HEK293 (cell line): ENCODE data around the gene GLT6D1.

Source experiments
- CTCF ChIA-PET: fragments of 350-600 bp; formaldehyde crosslinking; extraction: SDS; loops from one replicate; lab custom pipeline; 2021; ENCODE audit warnings: antibody characterized with exemption; lab: Yijun Ruan, JAX
- POLR2A ChIA-PET: fragments of 300-600 bp; formaldehyde crosslinking; extraction: SDS; loops from one replicate; lab custom pipeline; 2020; ENCODE audit warnings: antibody characterized with exemption, inconsistent platforms; lab: Yijun Ruan, JAX
- H3K27ac ChIP-seq: fragments of 200-500 bp; sonication (Bioruptor generic); 2 replicates; pipeline ENCODE4 v1.5.1; 2014; ENCODE audit warnings: low read depth, low read length, control low read depth, inconsistent platforms; ENCODE audit errors: extremely low read depth
- H3K36me3 ChIP-seq, 2 experiments: fragments of 200-500 bp in 1 of 2; sonication (Bioruptor generic) in 1 of 2; 1 replicate in 1 of 2; 2 replicates in 1 of 2; pipeline ENCODE4 v1.5.1; 2014 to 2017; ENCODE audit warnings: inconsistent platforms in 2 of 2, low read length in 2 of 2; ENCODE audit not compliant: control insufficient read depth in 2 of 2, insufficient read depth in 1 of 2
- H3K4me1 ChIP-seq: fragments of 200-500 bp; sonication (Bioruptor generic); 2 replicates; pipeline ENCODE4 v1.5.1; 2014; ENCODE audit warnings: mild to moderate bottlenecking, low read length, inconsistent platforms; ENCODE audit not compliant: control insufficient read depth, insufficient read depth
- H3K4me3 ChIP-seq: 2 replicates; pipeline ENCODE4 v1.5.1; 2011; ENCODE audit warnings: low read depth, mild to moderate bottlenecking, control low read depth, low read length, moderate library complexity
- H3K9me3 ChIP-seq: fragments of 200-500 bp; sonication (Bioruptor generic); 2 replicates; pipeline ENCODE4 v1.5.1; 2014; ENCODE audit warnings: low read depth, low read length, inconsistent platforms; ENCODE audit not compliant: control insufficient read depth, insufficient read depth
- ATF2 ChIP-seq: fragments of 450-650 bp; formaldehyde crosslinking; IDR thresholded peaks from 2 replicates; pipeline ENCODE4 v1.5.1; 2016; ENCODE audit warnings: missing biosample characterization, missing genetic modification characterization, low read depth
- FEZF1 ChIP-seq: fragments of 450-650 bp; formaldehyde crosslinking; IDR thresholded peaks from 2 replicates; pipeline ENCODE4 v1.5.1; 2016; ENCODE audit warnings: missing biosample characterization, missing genetic modification characterization
- KLF8 ChIP-seq: fragments of 450-650 bp; formaldehyde crosslinking; IDR thresholded peaks from 2 replicates; pipeline ENCODE4 v1.5.1; 2016; ENCODE audit warnings: missing biosample characterization, missing genetic modification characterization
- REPIN1 ChIP-seq: fragments of 450-650 bp; formaldehyde crosslinking; IDR thresholded peaks from 2 replicates; pipeline ENCODE4 v1.5.1; 2017; ENCODE audit warnings: missing biosample characterization, missing genetic modification characterization, low read depth
- ZFP37 ChIP-seq: fragments of 450-650 bp; formaldehyde crosslinking; IDR thresholded peaks from 2 replicates; pipeline ENCODE4 v1.5.1; 2016; ENCODE audit warnings: missing biosample characterization, missing genetic modification characterization
- ZNF114 ChIP-seq: fragments of 450-650 bp; formaldehyde crosslinking; IDR thresholded peaks from 2 replicates; pipeline ENCODE4 v1.5.0; 2017; ENCODE audit warnings: missing biosample characterization, missing genetic modification characterization
- ZNF2 ChIP-seq: fragments of 450-650 bp; formaldehyde crosslinking; IDR thresholded peaks from 2 replicates; pipeline ENCODE4 v1.5.1; 2016; ENCODE audit warnings: missing biosample characterization, missing genetic modification characterization
- ZNF23 ChIP-seq: fragments of 450-650 bp; formaldehyde crosslinking; IDR thresholded peaks from 2 replicates; pipeline ENCODE4 v1.5.1; 2016; ENCODE audit warnings: missing biosample characterization, missing genetic modification characterization, borderline replicate concordance
- ZNF37A ChIP-seq: fragments of 450-650 bp; IDR thresholded peaks from 2 replicates; pipeline ENCODE4 v1.5.1; 2018; ENCODE audit warnings: missing biosample characterization, missing genetic modification characterization
- ZNF398 ChIP-seq: fragments of 450-650 bp; formaldehyde crosslinking; IDR thresholded peaks from 2 replicates; pipeline ENCODE4 v1.5.1; 2017; ENCODE audit warnings: missing biosample characterization, missing genetic modification characterization
- ZNF433 ChIP-seq: fragments of 450-650 bp; formaldehyde crosslinking; IDR thresholded peaks from 2 replicates; pipeline ENCODE4 v1.5.1; 2016; ENCODE audit warnings: missing biosample characterization, missing genetic modification characterization, low read depth
- ZNF518A ChIP-seq: fragments of 450-650 bp; formaldehyde crosslinking; conservative IDR thresholded peaks from 2 replicates; pipeline ENCODE4 v1.5.1; 2016; ENCODE audit warnings: low read depth, missing biosample characterization, missing genetic modification characterization
- ZNF529 ChIP-seq: fragments of 450-650 bp; formaldehyde crosslinking; IDR thresholded peaks from 2 replicates; pipeline ENCODE4 v1.5.1; 2017; ENCODE audit warnings: missing genetic modification characterization, missing biosample characterization; ENCODE audit not compliant: insufficient replicate concordance
- ZNF623 ChIP-seq: fragments of 450-650 bp; formaldehyde crosslinking; IDR thresholded peaks from 2 replicates; pipeline ENCODE4 v1.5.1; 2016; ENCODE audit warnings: missing biosample characterization, missing genetic modification characterization
- ZNF670 ChIP-seq: fragments of 450-650 bp; formaldehyde crosslinking; IDR thresholded peaks from 2 replicates; pipeline ENCODE4 v1.5.1; 2016; ENCODE audit warnings: missing biosample characterization, missing genetic modification characterization, low read depth
- ZNF776 ChIP-seq: fragments of 450-650 bp; formaldehyde crosslinking; IDR thresholded peaks from 2 replicates; pipeline ENCODE4 v1.5.0; 2017; ENCODE audit warnings: missing biosample characterization, missing genetic modification characterization, borderline replicate concordance
- ZSCAN16 ChIP-seq: fragments of 450-650 bp; formaldehyde crosslinking; IDR thresholded peaks from 2 replicates; pipeline ENCODE4 v1.5.1; 2016; ENCODE audit warnings: missing biosample characterization, missing genetic modification characterization
- ZSCAN4 ChIP-seq: fragments of 450-650 bp; formaldehyde crosslinking; IDR thresholded peaks from 2 replicates; pipeline ENCODE4 v1.5.1; 2017; ENCODE audit warnings: missing biosample characterization, missing genetic modification characterization
- ZSCAN5A ChIP-seq: fragments of 450-650 bp; formaldehyde crosslinking; IDR thresholded peaks from 2 replicates; pipeline ENCODE4 v1.5.1; 2016; ENCODE audit warnings: missing biosample characterization, missing genetic modification characterization

Gene GLT6D1

GRCh38 chr9:135678236-135679017 lies 39.1 kb upstream of the GLT6D1 start:
- Histone ChIP-seq H3K4me3 (no peak overlapping the region), H3K36me3 (no peaks in the 10 kb centered on the region), H3K27ac (no peak overlapping the region), H3K9me3 (no peaks in the 10 kb centered on the region), H3K4me1 (no peaks in the 10 kb centered on the region)
- no peak for TF ChIP-seq ZNF37A (tag by site-specific recombination)
- TF ChIP-seq ZSCAN5A (tag by site-specific recombination): no peak
- TF ChIP-seq ZNF23: no peak
- no peak for TF ChIP-seq ZNF114 (tag by site-specific recombination)
- TF ChIP-seq ZNF776 (tag by site-specific recombination): no peak
- TF ChIP-seq ZNF398 (tag by site-specific recombination): no peak
- TF ChIP-seq ZSCAN4 (tag by site-specific recombination): no peak
- TF ChIP-seq ZNF433: no peak
- ChIA-PET CTCF (interaction anchor here (1.3 kb wide), 1 partner anchor 24 kb away, joined by 4 read pairs; no protein-coding TSS in a partner anchor), POLR2A (no interaction called here)

GRCh38 chr9:135677641-135678168 lies 38.4 kb upstream of the GLT6D1 start:
- no peak for TF ChIP-seq KLF8 (tag by site-specific recombination)
- 0 out of 2 replicates have a peak, but pooled peaks have one; percentile 18 for TF ChIP-seq ATF2 (tag by site-specific recombination)
- no peaks in the 10 kb centered on the region for H3K4me1 ChIP-seq
- POLR2A ChIA-PET: no interaction called here
- no peaks in the 10 kb centered on the region for H3K9me3 ChIP-seq
- no peak overlapping the region for H3K27ac ChIP-seq
- CTCF ChIA-PET: interaction anchor here (1.3 kb wide), 1 partner anchor 25 kb away, joined by 4 read pairs; no protein-coding TSS in a partner anchor
- H3K4me3 ChIP-seq: no peak overlapping the region
- H3K36me3 ChIP-seq: no peaks in the 10 kb centered on the region

- Histone ChIP-seq H3K4me1 (no peaks in the 10 kb centered on the region), H3K9me3 (no peaks in the 10 kb centered on the region), H3K36me3 (no peaks in the 10 kb centered on the region), H3K27ac (no peak overlapping the region), H3K4me3 (no peak overlapping the region)
- ChIA-PET CTCF (interaction anchor here (0.6 to 1.3 kb wide), 3 partner anchors 22 to 73 kb away, joined by 3 to 4 read pairs (median 3); partner anchors contain the start of gene SOHLH1), POLR2A (no interaction called here)
- TF ChIP-seq ZNF623 (no peak), ZNF2 (tag by site-specific recombination) (no peak), ZNF670 (no peak), ZSCAN16 (tag by site-specific recombination) (no peak), FEZF1 (tag by site-specific recombination) (no peak), ZNF529 (tag by site-specific recombination) (no peak), REPIN1 (no peak), ZFP37 (no peak), ZNF518A (tag by site-specific recombination) (no peak)
Observed at GRCh38 chr9:135676891-135677290, 37.6 kb upstream of the GLT6D1 start.
